Rectal smooth muscle tissue (tissue), 1 donor: ENCODE results near the gene NT5C3A.
A peak's percentile ranks its signal among the peaks of the same experiment; 100 is the strongest.
"Not testable (repeated sequence)": the region's sequence is repeated elsewhere in the genome, so short reads cannot be mapped to it uniquely, and the experiment has no call there.

Experiments
- H3K27ac ChIP-seq: one replicate; pipeline ENCODE4 v1.7.0; 2013; ENCODE audit warnings: low read depth, low read length, inconsistent platforms
- H3K27me3 ChIP-seq: one replicate; pipeline ENCODE4 v1.7.0; 2013; ENCODE audit warnings: low read length; ENCODE audit not compliant: control insufficient read depth, insufficient read depth
- H3K36me3 ChIP-seq: one replicate; pipeline ENCODE4 v1.7.0; 2013; ENCODE audit warnings: low read length; ENCODE audit not compliant: control insufficient read depth, insufficient read depth
- H3K4me1 ChIP-seq: one replicate; pipeline ENCODE4 v1.7.0; 2013; ENCODE audit warnings: low read length; ENCODE audit not compliant: control insufficient read depth, insufficient read depth
- H3K4me3 ChIP-seq: one replicate; pipeline ENCODE4 v1.7.0; 2013; ENCODE audit warnings: low read length
- H3K9ac ChIP-seq: one replicate; pipeline ENCODE4 v1.7.0; 2013; ENCODE audit warnings: low read length

NT5C3A gene

DNA sequence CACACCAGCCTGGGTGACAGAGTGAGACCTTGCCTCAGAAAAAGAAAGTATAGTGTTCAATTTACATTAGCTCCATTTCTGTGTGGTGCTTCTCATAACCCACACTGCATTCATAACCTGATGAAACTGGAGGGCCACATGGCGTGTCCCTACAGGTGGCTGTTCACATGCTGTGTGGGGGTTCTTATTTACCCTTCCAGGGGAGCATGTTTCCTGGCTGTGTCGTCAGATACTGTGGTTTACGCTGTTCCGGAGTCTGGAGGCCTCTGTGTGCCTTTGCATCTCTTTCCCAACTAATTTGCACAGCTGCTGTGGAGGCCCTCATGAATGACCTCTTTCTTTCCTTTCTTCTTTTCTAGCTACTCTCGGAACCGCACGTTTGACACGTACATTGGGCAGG, 74.4 kb downstream of the NT5C3A start:
- H3K27me3 ChIP-seq, H3K4me3 ChIP-seq, H3K36me3 ChIP-seq, H3K27ac ChIP-seq, H3K4me1 ChIP-seq, H3K9ac ChIP-seq: not testable (repeated sequence)

DNA sequence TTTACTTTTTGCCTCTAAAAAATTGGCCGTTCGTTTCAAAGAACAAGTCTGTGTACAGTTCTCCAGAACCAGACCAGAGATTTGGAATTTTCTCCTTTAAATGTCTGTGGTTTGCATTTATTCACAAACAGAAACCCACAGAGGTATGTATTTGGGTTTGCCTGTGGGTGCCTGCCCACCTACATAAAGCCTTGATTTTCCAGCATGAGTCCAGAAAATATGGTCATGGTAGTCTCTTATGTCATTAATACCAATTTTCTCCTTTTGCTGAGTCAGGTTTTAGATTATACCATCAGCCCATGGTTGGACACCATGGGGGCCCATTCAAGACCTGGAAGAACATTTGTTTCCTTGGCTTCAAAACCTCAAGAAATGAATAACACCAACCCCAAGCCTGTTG, 82.7 kb downstream of the NT5C3A start:
- H3K9ac ChIP-seq, H3K27me3 ChIP-seq, H3K27ac ChIP-seq, H3K4me1 ChIP-seq, H3K4me3 ChIP-seq, H3K36me3 ChIP-seq: not testable (repeated sequence)

GRCh38 chr7:32979246-32979645, 83.3 kb downstream of the NT5C3A start:
- H3K4me3 ChIP-seq, H3K27me3 ChIP-seq, H3K36me3 ChIP-seq, H3K4me1 ChIP-seq, H3K9ac ChIP-seq, H3K27ac ChIP-seq: not testable (repeated sequence)

- H3K27ac ChIP-seq, H3K36me3 ChIP-seq: not testable (repeated sequence)
Observed at GRCh38 chr7:32977159-32977558, 85.4 kb downstream of the NT5C3A start.

GRCh38 chr7:32971967-32972366, 90.6 kb downstream of the NT5C3A start:
- H3K4me3 ChIP-seq, H3K36me3 ChIP-seq, H3K27me3 ChIP-seq, H3K27ac ChIP-seq, H3K4me1 ChIP-seq, H3K9ac ChIP-seq: not testable (repeated sequence)

More at GRCh38 chr7:32977159-32977558, 85.4 kb downstream of the NT5C3A start:
- H3K27me3 ChIP-seq, H3K4me1 ChIP-seq, H3K4me3 ChIP-seq, H3K9ac ChIP-seq: not testable (repeated sequence)

GRCh38 chr7:32967268-32967582, 95.4 kb downstream of the NT5C3A start:
- not testable (repeated sequence) for H3K4me3 ChIP-seq, H3K27ac ChIP-seq, H3K4me1 ChIP-seq, H3K9ac ChIP-seq, H3K36me3 ChIP-seq, H3K27me3 ChIP-seq

DNA sequence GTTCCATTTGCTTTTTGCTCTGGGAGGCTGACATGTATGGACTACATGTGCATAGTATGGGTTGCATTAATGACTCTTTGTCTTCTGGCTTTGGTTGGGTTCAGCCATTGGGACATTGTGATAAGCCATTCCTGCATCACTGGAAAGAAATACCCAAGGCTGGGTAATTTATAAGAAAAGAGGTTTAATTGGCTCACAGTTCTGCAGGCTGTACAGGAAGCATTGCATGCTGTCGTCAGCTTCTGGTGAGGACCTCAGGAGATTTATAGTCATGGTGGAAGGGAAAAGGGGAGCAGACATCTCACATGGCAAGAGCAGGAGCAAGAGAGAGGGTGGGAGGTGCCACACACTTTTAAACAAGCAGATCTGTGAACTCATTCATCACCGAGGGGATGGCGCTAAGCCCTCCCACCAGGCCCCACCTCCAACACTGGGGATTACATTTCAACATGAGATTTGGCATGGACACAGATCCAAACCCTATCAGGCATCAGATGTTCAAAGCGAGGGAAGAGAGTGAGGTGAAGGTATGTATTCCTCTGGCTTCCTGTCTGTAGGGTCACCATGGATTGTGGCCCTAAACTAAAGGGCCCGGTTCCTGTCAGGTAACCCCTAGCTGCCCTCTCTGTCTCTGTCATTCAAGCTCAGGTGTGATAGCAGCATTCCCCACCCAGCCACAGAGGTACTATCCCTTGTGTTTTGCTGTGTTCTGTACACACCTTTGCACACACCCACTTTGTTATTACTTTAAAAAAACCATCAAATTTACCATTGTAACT, 95.9 kb downstream of the NT5C3A start:
- not testable (repeated sequence) for H3K4me1 ChIP-seq, H3K36me3 ChIP-seq, H3K27me3 ChIP-seq, H3K27ac ChIP-seq, H3K9ac ChIP-seq, H3K4me3 ChIP-seq

- H3K27ac ChIP-seq, result peak overlapping the region; percentile 24
- not testable (repeated sequence) for H3K4me3 ChIP-seq, H3K36me3 ChIP-seq, H3K9ac ChIP-seq, H3K27me3 ChIP-seq, H3K4me1 ChIP-seq
Observed at GRCh38 chr7:32964461-32965159, 98.0 kb downstream of the NT5C3A start.
